Activated naive CD8-positive, alpha-beta T cell treated with anti-CD3 and anti-CD28 coated beads, Interleukin-2, amount 50 U/mL, for 24 hours (primary cell): ENCODE data around the gene GPR55.

ENCODE experiments used
- ATAC-seq: fragments of 150-1000 bp; cut with Tn5 transposase; one replicate; pipeline ENCODE4 v1.10.0; 2021
- DNase-seq: peaks from one replicate; pipeline ENCODE4 v3.0.0; 2021
- H3K27ac Mint-ChIP-seq: one replicate; pipeline ENCODE4 v1.8.0; 2021; ENCODE audit warnings: mild to moderate bottlenecking, mixed read lengths
- H3K27me3 Mint-ChIP-seq: one replicate; pipeline ENCODE4 v1.8.0; 2021; ENCODE audit warnings: mixed read lengths
- H3K36me3 Mint-ChIP-seq: one replicate; pipeline ENCODE4 v1.8.0; 2021; ENCODE audit warnings: low read depth, mixed read lengths
- H3K4me1 Mint-ChIP-seq: one replicate; pipeline ENCODE4 v1.8.0; 2021; ENCODE audit warnings: mixed read lengths
- H3K4me3 Mint-ChIP-seq: one replicate; pipeline ENCODE4 v1.8.0; 2021; ENCODE audit warnings: mild to moderate bottlenecking, moderate library complexity, mixed read lengths
- H3K9me3 Mint-ChIP-seq: one replicate; pipeline ENCODE4 v1.8.0; 2021; ENCODE audit warnings: mixed read lengths

Gene GPR55

GRCh38 chr2:230886206-230886605, 38.8 kb downstream of the GPR55 start:
- Mint-ChIP-seq H3K9me3 (peaks cover 3% of the 10 kb centered on the region), H3K4me3 (no peak overlapping the region), H3K27me3 (peaks cover 11% of the 10 kb centered on the region), H3K4me1 (peaks cover 44% of the 10 kb centered on the region), H3K36me3 (no peaks in the 10 kb centered on the region), H3K27ac (peak overlapping the region; percentile 33)
- DNase-seq (no peak), ATAC-seq (no peak)

- peak; percentile 44 for ATAC-seq
- Mint-ChIP-seq H3K4me3 (no peak overlapping the region), H3K36me3 (no peaks in the 10 kb centered on the region), H3K27ac (no peak overlapping the region), H3K9me3 (peaks cover 3% of the 10 kb centered on the region), H3K27me3 (peaks cover 5% of the 10 kb centered on the region), H3K4me1 (peaks cover 38% of the 10 kb centered on the region)
- DNase-seq = no peak
Measured at GRCh38 chr2:230885463-230886130, 39.4 kb downstream of the GPR55 start.

- no peak overlapping the region for H3K4me3 Mint-ChIP-seq
- H3K27ac Mint-ChIP-seq = no peak overlapping the region
- H3K9me3 Mint-ChIP-seq = no peaks in the 10 kb centered on the region
- H3K4me1 Mint-ChIP-seq = peaks cover 56% of the 10 kb centered on the region
- ATAC-seq = no peak
- no peak for DNase-seq
- H3K27me3 Mint-ChIP-seq = peaks cover 2% of the 10 kb centered on the region
- peaks cover 6% of the 10 kb centered on the region for H3K36me3 Mint-ChIP-seq
Measured at GRCh38 chr2:230881840-230882239, 43.2 kb downstream of the GPR55 start.

- no peak for ATAC-seq
- Mint-ChIP-seq H3K27me3 (no peaks in the 10 kb centered on the region), H3K27ac (no peak overlapping the region), H3K4me3 (no peak overlapping the region), H3K36me3 (peaks cover 9% of the 10 kb centered on the region), H3K9me3 (no peaks in the 10 kb centered on the region), H3K4me1 (peaks cover 60% of the 10 kb centered on the region)
- DNase-seq = no peak
Measured at GRCh38 chr2:230879891-230880290, 45.2 kb downstream of the GPR55 start.

GRCh38 chr2:230879271-230879882, 45.7 kb downstream of the GPR55 start:
- Mint-ChIP-seq H3K36me3 (peaks cover 9% of the 10 kb centered on the region), H3K27me3 (no peaks in the 10 kb centered on the region), H3K27ac (no peak overlapping the region), H3K4me3 (no peak overlapping the region), H3K4me1 (peaks cover 65% of the 10 kb centered on the region), H3K9me3 (no peaks in the 10 kb centered on the region)
- peak; percentile 1 for DNase-seq
- no peak for ATAC-seq

GRCh38 chr2:230878599-230879188, 46.3 kb downstream of the GPR55 start:
- Mint-ChIP-seq H3K4me1 (peaks cover 65% of the 10 kb centered on the region), H3K27ac (peak overlapping the region; percentile 90), H3K27me3 (no peaks in the 10 kb centered on the region), H3K9me3 (no peaks in the 10 kb centered on the region), H3K4me3 (no peak overlapping the region), H3K36me3 (peaks cover 9% of the 10 kb centered on the region)
- peak; percentile 1 for DNase-seq
- ATAC-seq = no peak

GRCh38 chr2:230877759-230878598, 47.1 kb downstream of the GPR55 start:
- DNase-seq = peak; percentile 72
- Mint-ChIP-seq H3K27ac (peak overlapping the region; percentile 90), H3K4me1 (peaks cover 65% of the 10 kb centered on the region), H3K4me3 (peak overlapping the region; percentile 48), H3K27me3 (no peaks in the 10 kb centered on the region), H3K36me3 (peaks cover 9% of the 10 kb centered on the region), H3K9me3 (no peaks in the 10 kb centered on the region)
- peak; percentile 88 for ATAC-seq

GRCh38 chr2:230877116-230877758, 47.8 kb downstream of the GPR55 start:
- H3K27me3 Mint-ChIP-seq = no peaks in the 10 kb centered on the region
- peak overlapping the region; percentile 90 for H3K27ac Mint-ChIP-seq
- no peak for DNase-seq
- H3K9me3 Mint-ChIP-seq = no peaks in the 10 kb centered on the region
- H3K36me3 Mint-ChIP-seq = peaks cover 9% of the 10 kb centered on the region
- peak overlapping the region; percentile 48 for H3K4me3 Mint-ChIP-seq
- peaks cover 67% of the 10 kb centered on the region for H3K4me1 Mint-ChIP-seq
- ATAC-seq = no peak

GRCh38 chr2:230875347-230876315, 49.4 kb downstream of the GPR55 start:
- H3K27ac Mint-ChIP-seq = no peak overlapping the region
- no peak overlapping the region for H3K4me3 Mint-ChIP-seq
- H3K4me1 Mint-ChIP-seq = peaks cover 72% of the 10 kb centered on the region
- no peaks in the 10 kb centered on the region for H3K9me3 Mint-ChIP-seq
- DNase-seq (no peak), ATAC-seq (no peak)
- no peaks in the 10 kb centered on the region for H3K27me3 Mint-ChIP-seq
- H3K36me3 Mint-ChIP-seq = peaks cover 9% of the 10 kb centered on the region

GRCh38 chr2:230874876-230875275, 50.2 kb downstream of the GPR55 start:
- Mint-ChIP-seq H3K9me3 (no peaks in the 10 kb centered on the region), H3K27ac (no peak overlapping the region), H3K27me3 (no peaks in the 10 kb centered on the region), H3K4me1 (peaks cover 80% of the 10 kb centered on the region), H3K4me3 (no peak overlapping the region), H3K36me3 (peaks cover 9% of the 10 kb centered on the region)
- no peak for ATAC-seq
- DNase-seq = no peak

GRCh38 chr2:230874456-230874855, 50.6 kb downstream of the GPR55 start:
- peaks cover 82% of the 10 kb centered on the region for H3K4me1 Mint-ChIP-seq
- peaks cover 9% of the 10 kb centered on the region for H3K36me3 Mint-ChIP-seq
- DNase-seq (no peak), ATAC-seq (no peak)
- no peaks in the 10 kb centered on the region for H3K9me3 Mint-ChIP-seq
- H3K4me3 Mint-ChIP-seq = no peak overlapping the region
- H3K27me3 Mint-ChIP-seq = no peaks in the 10 kb centered on the region
- peak overlapping the region; percentile 74 for H3K27ac Mint-ChIP-seq

GRCh38 chr2:230873661-230874401, 51.2 kb downstream of the GPR55 start:
- H3K4me3 Mint-ChIP-seq = no peak overlapping the region
- H3K27me3 Mint-ChIP-seq = no peaks in the 10 kb centered on the region
- peak overlapping the region; percentile 74 for H3K27ac Mint-ChIP-seq
- H3K4me1 Mint-ChIP-seq = peaks cover 77% of the 10 kb centered on the region
- H3K9me3 Mint-ChIP-seq = no peaks in the 10 kb centered on the region
- ATAC-seq (peak; percentile 65), DNase-seq (peak; percentile 47)
- H3K36me3 Mint-ChIP-seq = peaks cover 9% of the 10 kb centered on the region
